Pancreas (tissue), 10 donors: Measurements from ENCODE around the gene RTRAF. TPM values are rescaled to one million over a fixed set of nuclear protein-coding genes. Genes with fewer than 3 reads are reported as not detected.

Experiments
- ATAC-seq, 4 donors: fragments of 200-7000 bp; cut with Tn5 transposase; one replicate each; pipeline versions ENCODE4 v1.8.0 to v1.9.1; 2020; ENCODE audit warnings: mild to moderate bottlenecking in 4 of 4, moderate library complexity in 4 of 4
- DNase-seq, 6 donors: peaks; one replicate each; pipeline ENCODE4 v3.0.0-alpha.2; 2020
- FAIRE-seq: peaks from 2 replicates; lab custom pipeline; 2012; peaks lifted over from hg19 to GRCh38; lab: Jason Lieb, UNC
- H3K27ac ChIP-seq, 4 donors: fragments of 200-600 bp; sonication (generic); 1 replicate in 3 of 4; 2 replicates in 1 of 4; pipeline versions ENCODE4 v1.5.0 to v1.8.0; 2020
- H3K27me3 ChIP-seq, 4 donors: fragments of 200-600 bp; one replicate each; pipeline ENCODE4 v1.8.0; 2021
- H3K36me3 ChIP-seq, 3 donors: fragments of 200-600 bp; sonication (generic) in 1 of 3; one replicate each; pipeline versions ENCODE4 v1.5.0 to v1.8.0; 2020 to 2021
- H3K4me1 ChIP-seq, 3 donors: fragments of 200-600 bp; one replicate each; pipeline ENCODE4 v1.8.0; 2021
- H3K4me3 ChIP-seq, 4 donors: fragments of 200-600 bp; sonication (generic) in 2 of 4; one replicate each; pipeline versions ENCODE4 v1.5.0 to v1.8.0; 2020 to 2021
- H3K9me3 ChIP-seq, 4 donors: fragments of 200-600 bp; one replicate each; pipeline ENCODE4 v1.8.0; 2021
- CTCF ChIP-seq, 4 donors: fragments of 200-600 bp; sonication (generic) in 3 of 4; IDR thresholded peaks; one replicate each; pipeline versions ENCODE4 v1.5.0 to v1.8.0; 2021; ENCODE audit warnings: antibody characterized with exemption in 4 of 4
- WGBS, 2 donors: extraction: QIAGEN DNeasy Blood & Tissue Kit; methylation state at CpG; one replicate each; pipeline ENCODE4 v1.1.7; 2013; 5-methylcytosine and 5-hydroxymethylcytosine counted together
- intact Hi-C, 3 donors: fragments of 100-400 bp; cut with DNase I; formaldehyde crosslinking; loops; one replicate each; pipeline versions ENCODE4 v1.11.1 to v1.14.2; 2022
- polyA plus RNA-seq, 2 donors: library from polyadenylated mRNA; stranded (reverse); fragments of 200-250 nt; gene quantifications; one replicate each; pipeline ENCODE4 v1.2.3, GENCODE V29; 2013
- total RNA-seq, 6 donors: library from RNA; stranded (reverse); fragmentation: NEBNext Ultra II Directional in 4 of 6; extraction: Animal tissue kit (Norgen Biotek cat#: 25700) in 4 of 6; gene quantifications; one replicate each; pipeline versions ENCODE4 v1.2.1 to v1.2.4, GENCODE V29; 2021 to 2023
- donor health status: healthy with polysubstance abuse.
- donor health status: DM: no; HTN: no; CAD: no; lungs with moderate emphysema.
- donor health status: DM: no; HTN: no; CAD: no.
- donor health status: control.
- donor health status: control.
- donor health status: Bipolar disorder and iron deficiency.
- donor health status: DM: yes; HTN: yes; CAD: no.
- donor health status: DM: no; HTN: no; CAD: no.
- donor health status: DM: no; HTN: no; CAD: no.
- donor health status: DM: yes; HTN: yes; CAD: no.

The RTRAF gene
- total RNA-seq (10 to 100 TPM; 57.5 to 81.7 (median 69.0) TPM), polyA plus RNA-seq (10 to 100 TPM; 64.9 to 96.4 TPM)

- peak; percentile 99 to 100 (median 100) for ATAC-seq
- no peaks in the 10 kb centered on the region for H3K9me3 ChIP-seq
- WGBS, 2 donors: 0% methylated on average over 71 to 72 of the region's 72 CpGs
- intact Hi-C loops: no loop called here
- peaks cover 0 to 13% (median 0%) of the 10 kb centered on the region in 3 donors for H3K36me3 ChIP-seq
- H3K27ac ChIP-seq: peak within 1 kb of the TSS; percentile 74 to 81 (median 74)
- peak within 1 kb of the TSS; percentile 80 to 97 (median 94) for H3K4me3 ChIP-seq
- DNase-seq: peak; percentile 92 to 97 (median 94)
- no peaks in the 10 kb centered on the region for H3K27me3 ChIP-seq
- TF ChIP-seq CTCF (IDR thresholded peaks at IDR 0.05): no peak
- peaks cover 0 to 14% (median 8%) of the 10 kb centered on the region in 3 donors for H3K4me1 ChIP-seq
- FAIRE-seq: peak; percentile 71
Observed at GRCh38 chr14:51989293-51990234, at the start of gene RTRAF. RTRAF (plus strand) TSS chr14:51989546; CDS start chr14:51989640, 94 bp downstream.

- DNase-seq (no peak), FAIRE-seq (no peak), ATAC-seq (peak in 2 of 4 donors; percentile 17 to 32)
- Histone ChIP-seq H3K27ac (no peak overlapping the region), H3K9me3 (no peaks in the 10 kb centered on the region), H3K4me1 (no peaks in the 10 kb centered on the region), H3K27me3 (no peaks in the 10 kb centered on the region), H3K36me3 (no peaks in the 10 kb centered on the region), H3K4me3 (no peak overlapping the region)
- no peak for TF ChIP-seq CTCF (IDR thresholded peaks at IDR 0.05)
- 73 to 76% methylated on average over 10 of the region's 10 CpGs for WGBS, 2 donors
- intact Hi-C loops: no loop called here
Observed at GRCh38 chr14:51939755-51940301, 49.5 kb upstream of the RTRAF start.

- intact Hi-C loops: no loop called here
- H3K27me3 ChIP-seq: no peaks in the 10 kb centered on the region
- WGBS, 2 donors: 74 to 92% methylated on average over 2 of the region's 2 CpGs
- H3K4me3 ChIP-seq: no peak overlapping the region
- no peaks in the 10 kb centered on the region for H3K36me3 ChIP-seq
- no peak for TF ChIP-seq CTCF (IDR thresholded peaks at IDR 0.05)
- H3K4me1 ChIP-seq: no peaks in the 10 kb centered on the region
- ATAC-seq (no peak), DNase-seq (no peak), FAIRE-seq (no peak)
- H3K27ac ChIP-seq: no peak overlapping the region
- H3K9me3 ChIP-seq: no peaks in the 10 kb centered on the region
Observed at GRCh38 chr14:51942971-51943370, 46.4 kb upstream of the RTRAF start.

GRCh38 chr14:51950007-51950406 lies 39.3 kb upstream of the RTRAF start:
- Histone ChIP-seq H3K4me3 (no peak overlapping the region), H3K4me1 (no peaks in the 10 kb centered on the region), H3K9me3 (no peaks in the 10 kb centered on the region), H3K27ac (no peak overlapping the region), H3K27me3 (no peaks in the 10 kb centered on the region), H3K36me3 (no peaks in the 10 kb centered on the region)
- no peak for ATAC-seq
- FAIRE-seq: no peak
- DNase-seq: no peak
- no peak for TF ChIP-seq CTCF (IDR thresholded peaks at IDR 0.05)
- WGBS, 2 donors: 57 to 66% methylated on average over 2 of the region's 2 CpGs
- intact Hi-C loops: no loop called here
